ENCODE measurements around the gene PIK3C2G. TPM values are rescaled to one million over a fixed set of nuclear protein-coding genes. Genes with fewer than 3 reads are reported as not detected.

Gene PIK3C2G
- not detected in 2 replicates for polyA plus RNA-seq (2011; rRNA removed)
- not detected in 2 replicates for polyA minus RNA-seq (2011; rRNA and poly(A)+ RNA removed)

- Histone ChIP-seq H3K27me3 (ENCODE audit: control insufficient read depth, insufficient read depth, low read length) (no peaks in the 10 kb centered on the region), H3K27ac (ENCODE audit: low read depth, low read length) (no peak within 1 kb of the TSS), H3K4me3 (ENCODE audit: low read depth, low read length) (no peak within 1 kb of the TSS), H3K9me3 (ENCODE audit: control insufficient read depth, insufficient read depth, low read length) (no peaks in the 10 kb centered on the region)
- TF ChIP-seq CTCF (IDR thresholded peaks at IDR 0.05; ENCODE audit: low read depth, low read length): no peak
- ChIA-PET POLR2A (no interaction called here), CTCF (interaction anchor here (0.7 to 4.8 kb wide), 4 partner anchors 11 to 925 kb away, joined by 3 to 25 read pairs (median 3); no protein-coding TSS in a partner anchor)
- no peak for DNase-seq (ENCODE audit: low read depth, low spot score)
These were observed at the start of gene PIK3C2G for GRCh38 chr12:18261273-18261672. TSS of gene PIK3C2G (plus strand) at chr12:18261518. CDS start at chr12:18282082, 20,564 bp downstream.

- POLR2A ChIA-PET: no interaction called here
- CTCF ChIA-PET: no interaction called here
- DNase-seq (ENCODE audit: low read depth, low spot score): no peak
- Histone ChIP-seq H3K27me3 (ENCODE audit: control insufficient read depth, insufficient read depth, low read length) (no peaks in the 10 kb centered on the region), H3K9me3 (ENCODE audit: control insufficient read depth, insufficient read depth, low read length) (no peaks in the 10 kb centered on the region), H3K27ac (ENCODE audit: low read depth, low read length) (no peak overlapping the region), H3K4me3 (ENCODE audit: low read depth, low read length) (no peak overlapping the region)
- TF ChIP-seq CTCF (IDR thresholded peaks at IDR 0.05; ENCODE audit: low read depth, low read length): no peak
These were observed 43.4 kb upstream of the PIK3C2G start for GRCh38 chr12:18217966-18218365.

GRCh38 chr12:18221726-18222125, 39.6 kb upstream of the PIK3C2G start:
- Histone ChIP-seq H3K27me3 (ENCODE audit: control insufficient read depth, insufficient read depth, low read length) (no peaks in the 10 kb centered on the region), H3K4me3 (ENCODE audit: low read depth, low read length) (no peak overlapping the region), H3K9me3 (ENCODE audit: control insufficient read depth, insufficient read depth, low read length) (no peaks in the 10 kb centered on the region), H3K27ac (ENCODE audit: low read depth, low read length) (no peak overlapping the region)
- POLR2A ChIA-PET: no interaction called here
- no peak for TF ChIP-seq CTCF (IDR thresholded peaks at IDR 0.05; ENCODE audit: low read depth, low read length)
- DNase-seq (ENCODE audit: low read depth, low spot score): no peak
- CTCF ChIA-PET: interaction anchor here (0.6 to 1.1 kb wide), 5 partner anchors 59 to 175 kb away, joined by 3 to 7 read pairs (median 3); no protein-coding TSS in a partner anchor

GRCh38 chr12:18222699-18223098, 38.6 kb upstream of the PIK3C2G start:
- ChIA-PET CTCF (interaction anchor here (0.8 to 1.3 kb wide), 4 partner anchors 73 to 84 kb away, joined by 3 read pairs; no protein-coding TSS in a partner anchor), POLR2A (no interaction called here)
- no peak overlapping the region for H3K27ac ChIP-seq (ENCODE audit: low read depth, low read length)

More at GRCh38 chr12:18222699-18223098, 38.6 kb upstream of the PIK3C2G start:
- Histone ChIP-seq H3K4me3 (ENCODE audit: low read depth, low read length) (no peak overlapping the region), H3K27me3 (ENCODE audit: control insufficient read depth, insufficient read depth, low read length) (no peaks in the 10 kb centered on the region), H3K9me3 (ENCODE audit: control insufficient read depth, insufficient read depth, low read length) (no peaks in the 10 kb centered on the region)
- TF ChIP-seq CTCF (IDR thresholded peaks at IDR 0.05; ENCODE audit: low read depth, low read length): no peak
- DNase-seq (ENCODE audit: low read depth, low spot score): no peak
